Caco-2 (cell line): Measurements from ENCODE around the gene RNF2. TPM values are rescaled to one million over a fixed set of nuclear protein-coding genes. Genes with fewer than 3 reads are reported as not detected.

Experiments
- BruUV-seq: library from RNA; stranded (reverse); fragments of 400-500 nt; replicated peaks from 2 replicates; lab custom pipeline; 2021; lab: Mats Ljungman, UMichigan
- CTCF ChIA-PET: fragments of 300-600 bp; sonication (Branson Sonifier 250); formaldehyde crosslinking; loops from one replicate; lab custom pipeline; 2022; ENCODE audit warnings: antibody characterized with exemption; lab: Charles Lee
- POLR2A ChIA-PET: fragments of 300-600 bp; sonication (Branson Sonifier 250); formaldehyde crosslinking; loops from one replicate; lab custom pipeline; 2022; ENCODE audit warnings: antibody characterized with exemption; lab: Charles Lee
- DNase-seq, 2 experiments: peaks; one replicate each; pipeline versions ENCODE4 v3.0.0 to v3.0.0-alpha.2; 2020 to 2022
- H3K27me3 ChIP-seq: replicated peaks from 2 replicates; pipeline ENCODE4 v1.6.0; 2011; ENCODE audit warnings: low read length; ENCODE audit not compliant: control insufficient read depth, insufficient read depth
- H3K36me3 ChIP-seq: 2 replicates; pipeline ENCODE4 v1.5.1; 2011; ENCODE audit warnings: low read length; ENCODE audit not compliant: control insufficient read depth, insufficient read depth
- H3K4me1 ChIP-seq: fragments of 250-450 bp; sonication (Bioruptor Pico); 2 replicates; pipeline ENCODE4 v1.5.1; 2020; ENCODE audit warnings: mild to moderate bottlenecking
- H3K4me3 ChIP-seq: 2 replicates; pipeline ENCODE4 v1.5.1; 2011; ENCODE audit warnings: low read depth, mild to moderate bottlenecking, control low read depth, low read length
- H3K9me3 ChIP-seq: fragments of 250-450 bp; sonication (Bioruptor Pico); 2 replicates; pipeline ENCODE4 v1.5.1; 2020; ENCODE audit warnings: mild to moderate bottlenecking, moderate library complexity
- H3K27ac Mint-ChIP-seq: one replicate; pipeline ENCODE4 v1.8.0; 2022; ENCODE audit warnings: mixed read lengths; ENCODE audit not compliant: unreplicated experiment
- H3K27me3 Mint-ChIP-seq: one replicate; pipeline ENCODE4 v1.8.0; 2022; ENCODE audit warnings: mixed read lengths; ENCODE audit not compliant: insufficient read depth, unreplicated experiment
- H3K36me3 Mint-ChIP-seq: one replicate; pipeline ENCODE4 v1.8.0; 2022; ENCODE audit warnings: mild to moderate bottlenecking, mixed read lengths; ENCODE audit not compliant: insufficient read depth, unreplicated experiment
- H3K4me1 Mint-ChIP-seq: one replicate; pipeline ENCODE4 v1.8.0; 2022; ENCODE audit warnings: low read depth, mixed read lengths; ENCODE audit not compliant: unreplicated experiment
- H3K4me3 Mint-ChIP-seq: one replicate; pipeline ENCODE4 v1.8.0; 2022; ENCODE audit warnings: mild to moderate bottlenecking, moderate library complexity, mixed read lengths; ENCODE audit not compliant: unreplicated experiment
- H3K9me3 Mint-ChIP-seq: one replicate; pipeline ENCODE4 v1.8.0; 2022; ENCODE audit warnings: mixed read lengths; ENCODE audit not compliant: unreplicated experiment
- intact Hi-C: fragments of 100-400 bp; cut with micrococcal nuclease; formaldehyde crosslinking; loops from one replicate; pipeline ENCODE4 v1.10.0; 2022; ENCODE audit not compliant: unreplicated experiment
- total RNA-seq: library from RNA; stranded (reverse); gene quantifications from 2 replicates; pipeline ENCODE4 v1.2.3, GENCODE V29; 2022
- TF ChIP-seq, protein P1 (sequence below), 2 experiments: fragments of 200-600 bp in 1 of 2; IDR thresholded peaks; 1 replicate in 1 of 2; 2 replicates in 1 of 2; pipeline versions ENCODE4 v1.5.1 to v1.8.0; 2011 to 2022; ENCODE audit warnings: antibody characterized with exemption in 1 of 2, control low read depth in 1 of 2, inconsistent platforms in 1 of 2, low read depth in 1 of 2, low read length in 1 of 2, mild to moderate bottlenecking in 1 of 2, moderate library complexity in 1 of 2; ENCODE audit not compliant: insufficient read depth in 1 of 2, severe bottlenecking in 1 of 2, unreplicated experiment in 1 of 2

Gene RNF2
- total RNA-seq, 1 experiment from 2014 or later = 31.7 TPM

DNA sequence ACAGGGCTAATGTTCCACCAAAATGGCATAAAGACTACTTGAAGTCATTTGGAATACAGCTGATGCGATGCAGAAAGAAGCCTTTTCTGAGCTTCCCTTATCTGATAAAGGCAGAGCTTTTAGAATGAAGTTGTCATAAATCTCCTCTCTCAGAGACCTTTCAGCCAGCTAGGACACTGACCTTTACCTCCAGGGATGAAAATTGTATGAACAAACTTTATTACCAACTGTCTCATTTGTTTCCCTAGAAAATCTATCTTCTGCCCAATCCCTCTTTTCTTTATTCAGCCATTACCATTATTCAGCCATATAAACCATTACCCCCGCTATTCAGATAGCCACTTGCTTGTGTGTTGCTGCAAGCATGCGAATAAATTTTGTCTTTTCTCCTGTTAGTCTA lies 29.7 kb upstream of the RNF2 start:
- Mint-ChIP-seq H3K27me3 (no peaks in the 10 kb centered on the region), H3K4me1 (peaks cover 31% of the 10 kb centered on the region), H3K36me3 (no peaks in the 10 kb centered on the region), H3K4me3 (no peak overlapping the region), H3K27ac (no peak overlapping the region), H3K9me3 (no peaks in the 10 kb centered on the region)
- ChIA-PET CTCF (interaction anchor here (1.1 kb wide), 1 partner anchor 210 kb away, joined by 3 read pairs; no protein-coding TSS in a partner anchor), POLR2A (no interaction called here)
- Histone ChIP-seq H3K27me3 (no peaks in the 10 kb centered on the region), H3K9me3 (no peaks in the 10 kb centered on the region), H3K4me1 (peaks cover 21% of the 10 kb centered on the region; the same call in 1 of the 2 replicates), H3K36me3 (no peaks in the 10 kb centered on the region), H3K4me3 (no peak overlapping the region)
- no peak for DNase-seq
- intact Hi-C loops = no loop called here
- no TSS peak for BruUV-seq
- TF ChIP-seq, protein P1, sequence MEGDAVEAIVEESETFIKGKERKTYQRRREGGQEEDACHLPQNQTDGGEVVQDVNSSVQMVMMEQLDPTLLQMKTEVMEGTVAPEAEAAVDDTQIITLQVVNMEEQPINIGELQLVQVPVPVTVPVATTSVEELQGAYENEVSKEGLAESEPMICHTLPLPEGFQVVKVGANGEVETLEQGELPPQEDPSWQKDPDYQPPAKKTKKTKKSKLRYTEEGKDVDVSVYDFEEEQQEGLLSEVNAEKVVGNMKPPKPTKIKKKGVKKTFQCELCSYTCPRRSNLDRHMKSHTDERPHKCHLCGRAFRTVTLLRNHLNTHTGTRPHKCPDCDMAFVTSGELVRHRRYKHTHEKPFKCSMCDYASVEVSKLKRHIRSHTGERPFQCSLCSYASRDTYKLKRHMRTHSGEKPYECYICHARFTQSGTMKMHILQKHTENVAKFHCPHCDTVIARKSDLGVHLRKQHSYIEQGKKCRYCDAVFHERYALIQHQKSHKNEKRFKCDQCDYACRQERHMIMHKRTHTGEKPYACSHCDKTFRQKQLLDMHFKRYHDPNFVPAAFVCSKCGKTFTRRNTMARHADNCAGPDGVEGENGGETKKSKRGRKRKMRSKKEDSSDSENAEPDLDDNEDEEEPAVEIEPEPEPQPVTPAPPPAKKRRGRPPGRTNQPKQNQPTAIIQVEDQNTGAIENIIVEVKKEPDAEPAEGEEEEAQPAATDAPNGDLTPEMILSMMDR (IDR thresholded peaks at IDR 0.05; ENCODE audit: insufficient read depth in 1 of 2, low read depth in 1 of 2, low read length in 1 of 2, severe bottlenecking in 1 of 2, unreplicated experiment in 1 of 2) = no peak

DNA sequence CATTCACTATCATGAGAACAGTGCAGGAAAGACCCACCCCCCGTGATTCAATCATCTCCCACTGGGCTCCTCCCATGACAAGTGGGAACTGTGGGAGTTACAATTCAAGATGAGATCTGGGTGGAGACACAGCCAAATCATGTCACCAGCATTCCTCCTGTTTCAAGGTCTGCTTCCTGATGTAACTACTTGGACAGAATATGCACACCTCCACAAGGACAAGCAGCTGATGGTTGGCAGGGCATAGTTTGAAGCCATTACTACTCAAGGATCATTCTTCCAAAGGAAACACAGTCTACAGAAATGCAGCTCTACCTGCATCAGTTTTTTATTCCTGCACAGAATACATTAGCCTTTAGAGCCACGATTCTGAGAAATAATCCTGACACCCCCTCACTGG lies 28.5 kb upstream of the RNF2 start:
- no peak for DNase-seq
- CTCF ChIA-PET = no interaction called here
- H3K27ac Mint-ChIP-seq = no peak overlapping the region

DNA sequence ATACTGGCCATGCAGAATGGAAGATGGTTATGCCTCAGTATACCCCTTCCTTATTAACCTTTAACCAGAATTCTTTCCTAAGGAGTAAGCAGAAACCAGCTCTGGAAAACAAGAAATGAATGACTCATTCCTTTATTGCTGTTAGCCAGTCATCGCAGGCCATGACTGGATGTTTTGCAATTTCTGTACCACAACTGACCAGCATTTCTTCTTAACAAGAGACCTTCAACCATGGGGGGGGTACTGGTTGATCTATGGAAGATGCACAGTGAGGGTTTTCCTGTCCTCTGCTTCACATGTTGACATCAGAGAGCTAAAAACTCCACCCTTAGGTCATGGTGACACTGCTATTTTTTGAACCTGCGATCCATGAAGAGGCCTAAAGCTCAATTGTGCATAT lies 28.0 kb upstream of the RNF2 start:
- Mint-ChIP-seq H3K4me1 (peaks cover 19% of the 10 kb centered on the region), H3K27ac (no peak overlapping the region), H3K36me3 (no peaks in the 10 kb centered on the region), H3K4me3 (no peak overlapping the region), H3K27me3 (no peaks in the 10 kb centered on the region), H3K9me3 (no peaks in the 10 kb centered on the region)
- H3K4me1 ChIP-seq = peaks cover 21% of the 10 kb centered on the region; the same call in 1 of the 2 replicates
- TF ChIP-seq, protein P1 (IDR thresholded peaks at IDR 0.05; ENCODE audit: insufficient read depth in 1 of 2, low read depth in 1 of 2, low read length in 1 of 2, severe bottlenecking in 1 of 2, unreplicated experiment in 1 of 2) = no peak
- BruUV-seq = no TSS peak
- ChIA-PET POLR2A (no interaction called here), CTCF (no interaction called here)
- no peak overlapping the region for H3K4me3 ChIP-seq
- H3K36me3 ChIP-seq = no peaks in the 10 kb centered on the region
- intact Hi-C loops = no loop called here
- H3K27me3 ChIP-seq = no peaks in the 10 kb centered on the region
- no peaks in the 10 kb centered on the region for H3K9me3 ChIP-seq
- DNase-seq = no peak

More for the DNA sequence above, 28.5 kb upstream of the RNF2 start:
- TF ChIP-seq, protein P1 (IDR thresholded peaks at IDR 0.05; ENCODE audit: insufficient read depth in 1 of 2, low read depth in 1 of 2, low read length in 1 of 2, severe bottlenecking in 1 of 2, unreplicated experiment in 1 of 2) = no peak
- no peaks in the 10 kb centered on the region for H3K9me3 ChIP-seq
- no peaks in the 10 kb centered on the region for H3K36me3 ChIP-seq
- intact Hi-C loops = no loop called here
- Mint-ChIP-seq H3K4me3 (no peak overlapping the region), H3K4me1 (peaks cover 20% of the 10 kb centered on the region), H3K27me3 (no peaks in the 10 kb centered on the region), H3K9me3 (no peaks in the 10 kb centered on the region), H3K36me3 (no peaks in the 10 kb centered on the region)
- H3K4me3 ChIP-seq = no peak overlapping the region
- BruUV-seq = no TSS peak
- no peaks in the 10 kb centered on the region for H3K27me3 ChIP-seq
- peaks cover 21% of the 10 kb centered on the region; the same call in 1 of the 2 replicates for H3K4me1 ChIP-seq
- POLR2A ChIA-PET = no interaction called here
